Neural cell (in vitro differentiated cells): ENCODE measurements around the gene LPAR3.

Experiments
- EZH2 ChIP-seq: fragments of 200-600, 300-800 bp; shearing (Covaris generic), sonication (generic); IDR thresholded peaks from 2 replicates; pipeline ENCODE4 v1.6.1; 2014; ENCODE audit warnings: antibody characterized with exemption, low read length, borderline replicate concordance, mild to moderate bottlenecking; ENCODE audit not compliant: insufficient read depth, poor library complexity, severe bottlenecking
- MXI1 ChIP-seq: fragments of 450-650 bp; conservative IDR thresholded peaks from 2 replicates; pipeline ENCODE4 v1.6.1; 2014; ENCODE audit warnings: antibody characterized with exemption, mild to moderate bottlenecking; ENCODE audit not compliant: poor library complexity, severe bottlenecking
- POLR2AphosphoS5 ChIP-seq: IDR thresholded peaks from 2 replicates; pipeline ENCODE4 v1.6.1; 2012
- TF ChIP-seq, protein P1 (sequence below): fragments of 450-650 bp; IDR thresholded peaks from 2 replicates; pipeline ENCODE4 v1.5.1; 2014; ENCODE audit warnings: antibody characterized with exemption, mild to moderate bottlenecking, moderate library complexity; ENCODE audit not compliant: poor library complexity, severe bottlenecking

DNA sequence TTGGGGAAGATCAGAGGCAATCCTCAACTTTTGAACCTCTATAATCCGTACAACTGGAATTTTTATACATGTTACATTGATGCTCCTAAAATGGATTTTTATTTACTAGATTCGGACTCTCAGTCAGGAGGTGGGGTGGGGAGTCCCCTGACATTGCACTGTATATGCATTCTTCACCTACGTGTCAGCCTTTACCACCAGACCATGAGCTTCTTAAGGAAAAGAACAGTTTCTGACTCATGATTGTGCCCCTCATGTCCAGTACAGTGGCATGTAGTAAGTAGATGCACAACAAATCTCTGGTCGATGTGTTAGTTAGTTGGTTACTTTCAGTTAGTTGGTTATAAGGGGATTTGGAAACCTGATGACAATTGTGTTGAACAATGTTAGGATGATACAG lies 15.4 kb downstream of the LPAR3 start:
- no peak for TF ChIP-seq POLR2AphosphoS5
- TF ChIP-seq, protein P1, sequence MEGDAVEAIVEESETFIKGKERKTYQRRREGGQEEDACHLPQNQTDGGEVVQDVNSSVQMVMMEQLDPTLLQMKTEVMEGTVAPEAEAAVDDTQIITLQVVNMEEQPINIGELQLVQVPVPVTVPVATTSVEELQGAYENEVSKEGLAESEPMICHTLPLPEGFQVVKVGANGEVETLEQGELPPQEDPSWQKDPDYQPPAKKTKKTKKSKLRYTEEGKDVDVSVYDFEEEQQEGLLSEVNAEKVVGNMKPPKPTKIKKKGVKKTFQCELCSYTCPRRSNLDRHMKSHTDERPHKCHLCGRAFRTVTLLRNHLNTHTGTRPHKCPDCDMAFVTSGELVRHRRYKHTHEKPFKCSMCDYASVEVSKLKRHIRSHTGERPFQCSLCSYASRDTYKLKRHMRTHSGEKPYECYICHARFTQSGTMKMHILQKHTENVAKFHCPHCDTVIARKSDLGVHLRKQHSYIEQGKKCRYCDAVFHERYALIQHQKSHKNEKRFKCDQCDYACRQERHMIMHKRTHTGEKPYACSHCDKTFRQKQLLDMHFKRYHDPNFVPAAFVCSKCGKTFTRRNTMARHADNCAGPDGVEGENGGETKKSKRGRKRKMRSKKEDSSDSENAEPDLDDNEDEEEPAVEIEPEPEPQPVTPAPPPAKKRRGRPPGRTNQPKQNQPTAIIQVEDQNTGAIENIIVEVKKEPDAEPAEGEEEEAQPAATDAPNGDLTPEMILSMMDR = no peak
- no peak for TF ChIP-seq EZH2
- no peak for TF ChIP-seq MXI1
